GM20431 (cell line): ENCODE data around the gene NPHP4.

Experiments
- in situ Hi-C: fragments of 300-500 bp; cut with MseI, MboI; formaldehyde crosslinking; loops from one replicate; pipeline ENCODE4 v1.15.0; 2020; ENCODE audit warnings: low sequenced_read_pairs; ENCODE audit not compliant: unreplicated experiment

NPHP4 gene

DNA sequence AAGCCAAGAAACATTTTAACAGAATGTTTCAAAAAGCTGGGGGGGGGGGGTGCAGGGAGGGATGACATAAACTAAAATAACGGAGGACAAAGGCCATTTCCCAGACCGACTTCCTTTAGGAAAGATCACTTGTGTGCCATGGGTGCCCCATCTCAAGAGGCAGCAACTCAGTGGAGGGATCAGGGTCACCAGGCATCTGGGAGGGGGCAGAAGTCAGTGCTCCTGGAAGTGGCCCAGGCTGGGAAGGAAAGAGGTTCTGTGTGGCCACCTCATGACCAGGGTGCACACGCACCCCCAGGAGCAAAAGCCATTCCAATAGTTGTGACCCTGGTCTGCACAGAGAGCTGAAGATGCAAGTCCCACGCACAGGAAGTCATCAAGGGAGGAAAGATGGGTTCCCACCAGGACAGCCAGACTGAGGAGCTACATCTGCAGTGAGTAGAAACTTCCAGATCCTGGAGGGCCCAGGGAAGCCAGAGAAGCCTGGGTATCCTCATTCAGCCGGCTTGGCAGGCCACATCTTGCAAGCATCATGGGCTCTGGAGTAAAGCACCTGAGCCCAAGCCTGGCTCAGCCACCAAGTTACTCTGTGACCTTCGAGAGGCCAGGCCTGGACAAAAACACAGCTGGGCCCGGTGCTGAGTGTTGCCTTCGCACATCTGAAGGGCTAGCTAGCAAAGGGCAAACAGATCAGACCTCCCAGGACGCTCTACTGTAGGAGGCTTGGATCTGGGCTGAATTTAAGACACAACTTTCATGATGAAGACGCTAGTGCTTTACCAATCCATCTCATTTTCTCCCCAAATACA is 36.0 kb downstream of the NPHP4 start:
- in situ Hi-C loops = no loop called here

DNA sequence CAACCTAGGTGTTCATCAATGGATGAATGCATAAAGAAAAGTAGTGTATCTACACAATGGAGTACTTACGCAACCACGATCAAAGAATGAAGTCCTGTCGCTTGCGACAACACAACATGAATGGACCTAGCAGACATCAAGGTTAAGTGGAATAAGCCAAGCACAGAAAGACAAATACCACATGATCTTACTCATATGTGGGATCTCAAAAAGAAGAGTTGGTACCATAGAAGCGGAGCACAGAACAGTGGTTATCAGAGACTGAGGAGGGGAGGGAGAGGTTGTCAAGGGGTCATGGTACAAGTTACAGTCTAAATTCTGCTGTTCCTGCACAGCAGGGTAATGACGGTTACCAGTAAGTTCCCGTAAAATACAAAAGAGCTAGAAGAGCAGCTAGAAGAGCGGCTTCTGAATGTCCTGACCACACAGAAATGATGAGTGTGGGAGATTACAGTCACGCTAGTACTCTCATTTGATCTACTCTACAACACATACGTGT is 36.7 kb downstream of the NPHP4 start:
- in situ Hi-C loops = no loop called here

DNA sequence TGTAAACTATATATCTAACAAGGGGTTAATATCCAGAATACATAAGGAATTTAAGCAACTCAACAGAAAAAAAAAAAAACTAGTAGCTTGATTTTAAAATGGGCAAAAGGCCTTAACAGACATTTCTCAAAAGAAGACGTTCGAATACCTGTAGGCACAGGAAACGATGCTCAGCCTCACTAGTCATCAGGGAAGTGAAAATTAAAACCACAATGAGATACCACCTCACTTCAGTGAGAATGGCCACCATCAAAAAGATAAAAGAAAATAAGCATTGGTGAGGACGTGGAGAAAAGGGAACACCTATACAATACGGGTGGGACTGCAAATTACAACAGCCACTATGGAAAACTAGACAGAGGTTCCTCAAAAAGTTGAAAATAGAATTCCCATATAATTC is 37.3 kb downstream of the NPHP4 start:
- in situ Hi-C loops = no loop called here

DNA sequence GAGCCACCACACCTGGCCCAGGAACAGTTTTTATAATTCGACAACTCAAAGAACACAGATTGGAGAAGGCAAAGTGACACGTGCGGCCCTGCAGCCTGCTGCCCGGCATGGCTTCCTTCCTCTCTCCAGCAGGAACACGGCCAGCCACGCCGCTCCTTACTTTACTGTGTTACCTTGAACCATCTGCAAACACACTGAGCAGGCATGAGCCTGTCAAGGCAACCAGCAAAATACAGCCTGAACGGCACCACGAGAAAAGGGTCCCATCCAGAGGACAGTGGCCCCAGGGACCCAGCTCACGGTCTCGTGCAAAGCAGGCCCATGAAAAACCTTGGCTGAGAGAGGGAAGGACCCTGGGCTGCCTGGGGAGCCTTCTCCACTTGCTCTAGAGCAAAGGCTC is 38.8 kb downstream of the NPHP4 start:
- in situ Hi-C loops = no loop called here

DNA sequence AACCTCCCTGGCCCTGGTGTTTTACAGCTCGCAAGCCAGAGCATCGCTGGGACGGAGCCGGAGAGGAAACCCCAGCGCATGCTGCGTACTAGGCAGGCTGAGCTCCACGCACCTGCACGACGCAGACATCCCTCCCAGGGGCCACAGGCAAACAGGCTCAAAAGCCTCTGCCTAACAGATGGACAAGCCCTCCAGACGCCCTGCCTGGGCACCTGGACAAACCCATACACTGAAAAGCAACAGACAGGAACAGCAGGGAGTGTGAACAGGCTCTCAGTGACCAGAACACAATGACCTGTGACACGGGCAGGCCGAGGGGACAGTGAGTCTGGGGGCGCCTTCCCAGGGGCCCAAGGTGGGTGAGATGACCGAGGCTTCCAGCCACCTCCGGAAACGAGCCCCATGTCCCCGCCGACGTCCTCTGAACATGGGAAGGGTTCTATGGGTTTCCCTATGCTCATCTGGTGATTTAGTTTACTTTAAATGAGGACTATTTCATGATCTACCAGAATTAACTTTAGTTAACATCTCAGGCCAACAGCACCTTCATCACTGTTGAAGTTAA is 40.3 kb downstream of the NPHP4 start:
- in situ Hi-C loops = no loop called here

DNA sequence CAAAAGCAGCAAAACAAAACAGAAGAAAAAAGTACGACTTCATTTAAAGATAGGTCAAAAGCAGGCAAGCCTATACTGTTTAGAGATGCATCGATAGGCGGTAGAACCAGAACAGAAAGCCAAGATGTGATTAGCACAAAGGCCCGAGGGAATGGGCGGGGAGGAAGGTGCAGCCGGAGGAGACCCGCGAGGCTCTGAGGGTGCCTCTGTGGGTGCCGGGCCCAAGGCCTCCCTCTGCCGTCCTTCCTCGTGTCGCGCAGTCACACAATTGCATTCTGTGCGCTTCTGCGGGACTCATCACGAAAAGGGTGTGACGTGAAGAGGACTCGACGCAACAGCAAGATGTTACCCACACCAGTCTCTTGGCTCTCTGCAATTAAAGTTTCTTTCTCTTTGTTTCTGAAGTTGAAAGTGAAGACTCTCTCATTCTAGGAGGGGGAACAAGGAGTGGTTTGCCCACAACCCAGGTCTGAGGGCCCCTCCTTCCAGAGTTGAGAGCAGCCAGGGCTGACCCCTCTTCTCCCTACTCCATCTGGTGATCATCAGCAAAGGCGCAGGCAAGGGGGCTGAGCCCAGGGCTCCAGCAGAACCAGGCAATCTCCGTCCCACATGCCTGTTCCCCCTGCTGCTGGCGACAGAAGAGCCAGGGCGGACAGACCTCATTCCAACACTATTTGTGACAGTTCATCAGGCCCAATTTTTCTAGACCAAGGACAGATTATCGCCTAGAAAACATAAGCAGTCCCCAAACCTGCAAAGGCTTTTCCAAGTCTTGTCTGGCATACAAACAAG is 41.0 kb downstream of the NPHP4 start:
- in situ Hi-C loops = no loop called here

DNA sequence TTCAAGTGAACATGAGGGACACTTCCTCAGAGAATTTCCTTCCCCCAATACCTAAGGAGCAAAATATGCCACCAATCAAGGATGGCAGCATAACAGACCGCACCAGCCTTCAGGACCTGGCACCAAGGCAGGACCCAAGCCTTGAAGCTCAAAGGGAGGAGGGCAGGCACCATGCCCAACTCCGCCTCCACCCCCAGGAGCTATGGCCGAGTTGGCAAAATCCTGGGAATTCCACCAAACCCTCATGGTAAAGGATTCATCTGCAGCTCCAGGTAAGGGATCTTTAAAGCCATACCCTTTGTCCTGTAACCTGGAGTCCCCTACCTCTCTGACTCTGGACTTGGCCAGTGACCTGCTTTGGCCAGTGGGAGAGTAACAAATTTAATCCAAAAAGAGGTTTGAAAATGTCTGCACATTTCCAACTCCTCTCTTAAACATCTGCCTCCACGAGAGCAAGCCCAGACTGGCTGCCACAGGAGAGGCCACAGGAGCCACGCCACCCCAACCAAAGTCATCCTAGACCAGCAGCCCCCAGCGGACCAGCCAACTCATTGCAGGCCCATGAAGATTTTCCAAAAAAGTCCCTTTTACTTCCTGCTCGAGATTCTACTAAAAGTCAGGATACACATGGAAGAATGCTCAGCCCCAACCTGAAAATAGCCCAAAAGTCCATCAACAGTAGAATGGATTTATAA is 41.9 kb downstream of the NPHP4 start:
- in situ Hi-C loops = no loop called here

DNA sequence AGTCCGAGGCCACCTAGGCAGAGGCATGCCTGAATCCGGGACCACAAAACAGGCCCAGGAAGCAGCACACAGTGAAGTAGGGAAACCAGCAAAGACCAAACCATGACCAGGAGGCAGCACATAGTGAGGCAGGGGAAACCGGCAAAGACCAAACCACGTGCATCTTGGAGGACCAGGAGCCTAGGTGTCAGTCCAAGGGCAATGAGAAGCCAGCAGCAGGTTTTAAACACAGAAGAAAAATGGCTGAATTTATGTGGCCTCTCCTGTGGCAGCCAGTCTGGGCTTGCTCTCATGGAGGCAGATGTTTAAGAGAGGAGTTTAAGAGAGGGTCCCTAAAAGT is 42.5 kb downstream of the NPHP4 start:
- in situ Hi-C loops = no loop called here

DNA sequence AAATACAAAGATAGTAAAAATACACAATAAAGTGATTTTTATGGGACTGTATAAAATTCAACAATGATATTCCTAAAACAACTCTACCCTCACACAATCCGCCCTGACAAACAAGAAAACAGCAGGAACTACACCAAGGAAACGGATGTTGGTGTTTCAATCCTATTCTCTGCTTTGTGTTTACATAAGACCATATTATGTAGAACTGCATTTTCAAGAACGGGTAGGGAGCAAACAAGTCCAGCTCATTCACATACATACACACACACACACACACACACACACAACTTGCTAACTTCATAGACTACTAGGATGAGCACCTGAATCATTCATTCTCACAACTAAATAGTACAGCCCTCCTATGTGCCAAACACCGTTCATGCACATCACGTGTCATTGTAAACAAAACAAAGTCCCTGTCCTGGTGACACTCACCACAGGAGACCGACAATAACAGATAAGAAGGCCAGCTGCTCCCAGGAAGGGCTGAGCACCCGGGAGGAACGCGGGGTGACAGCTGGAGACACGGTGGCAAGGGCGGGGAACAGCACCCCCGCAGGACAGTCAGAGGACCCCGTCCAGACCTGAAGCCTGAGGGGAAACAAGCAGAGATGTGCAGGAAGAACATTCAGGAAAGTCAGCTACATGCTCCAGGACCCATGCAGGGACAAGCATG is 43.0 kb downstream of the NPHP4 start:
- in situ Hi-C loops = no loop called here

DNA sequence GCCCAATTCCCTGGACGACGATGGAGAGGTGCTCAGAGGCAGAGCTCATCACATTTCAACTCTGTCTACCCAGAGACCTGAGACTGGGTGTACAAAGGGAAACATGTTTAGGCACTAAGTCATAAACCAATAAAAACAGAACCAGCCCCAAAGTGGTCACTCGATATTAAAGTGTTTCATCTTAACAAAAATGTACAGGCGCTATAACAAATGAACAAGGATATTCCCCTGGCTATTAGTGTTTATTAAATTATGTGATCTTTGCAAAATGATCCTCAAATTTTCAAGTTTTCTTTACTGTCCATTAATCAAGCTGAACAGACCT is 43.6 kb downstream of the NPHP4 start:
- in situ Hi-C loops = no loop called here

DNA sequence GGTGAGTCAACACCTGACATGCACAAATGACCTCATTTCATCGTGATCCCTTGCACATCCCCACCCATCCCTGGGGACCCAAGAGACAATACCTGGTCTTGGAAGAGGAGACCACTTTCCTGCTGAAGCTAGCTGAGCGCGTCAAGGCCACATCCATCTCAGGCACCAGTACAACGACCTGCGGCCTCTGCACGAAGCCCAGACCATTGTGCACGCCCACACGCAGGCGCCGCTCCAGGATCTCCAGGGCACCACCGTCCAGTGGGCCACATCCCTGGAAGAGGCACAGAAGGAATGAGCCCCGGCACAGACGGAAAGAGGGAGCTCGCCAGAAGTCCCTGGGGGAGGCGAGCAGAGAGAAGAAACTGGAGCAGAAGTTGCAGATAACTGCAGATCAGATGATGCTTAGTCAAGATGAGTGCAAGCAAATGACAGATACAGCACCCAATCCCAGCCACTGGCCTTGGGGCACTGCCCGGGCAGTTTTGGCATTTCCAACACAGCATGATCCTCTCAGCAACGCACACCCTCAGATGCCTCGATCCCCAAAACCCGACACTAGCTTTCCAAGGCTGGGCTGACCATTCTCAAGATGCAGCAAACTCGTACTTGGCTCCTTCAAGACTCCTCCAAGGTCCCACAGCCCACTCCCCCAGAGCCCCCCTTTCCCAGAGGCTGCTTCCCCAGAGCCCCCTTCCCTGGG is 44.1 kb downstream of the NPHP4 start:
- in situ Hi-C loops = no loop called here

DNA sequence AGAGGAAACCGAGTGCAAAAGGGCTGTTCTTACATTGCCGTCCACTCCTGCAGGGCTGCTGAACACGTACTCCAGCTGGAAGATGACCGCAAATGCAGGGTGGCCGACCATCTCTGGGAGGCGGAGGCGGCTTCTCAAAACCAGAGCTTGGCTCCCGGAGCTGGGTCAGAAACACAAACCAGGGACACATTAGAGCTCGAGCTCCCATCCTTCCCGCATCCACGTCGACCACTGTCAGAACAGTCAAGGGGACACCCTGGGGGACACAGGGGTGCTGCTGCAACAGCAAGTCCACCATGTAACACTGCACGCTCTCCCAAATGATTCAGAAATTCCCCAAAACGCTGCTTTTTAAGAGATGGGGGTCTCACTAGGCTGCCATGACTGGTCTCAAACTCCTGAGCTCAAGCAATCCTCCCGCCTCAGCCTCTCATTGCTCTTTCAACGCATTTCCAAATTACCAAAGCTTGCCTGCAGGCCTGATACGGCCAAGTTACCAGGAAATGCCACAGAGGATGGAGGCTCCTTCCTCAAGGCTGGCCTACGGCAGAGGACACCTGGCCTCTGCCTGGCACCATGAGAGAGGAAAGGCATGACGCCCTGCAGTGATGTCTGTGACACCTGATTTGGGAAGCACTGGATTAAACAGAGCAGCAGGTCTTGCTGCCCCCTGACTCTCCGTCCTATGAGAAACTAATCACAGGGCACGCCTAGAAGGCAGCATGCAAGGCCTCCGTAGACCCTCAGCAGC is 45.0 kb downstream of the NPHP4 start:
- in situ Hi-C loops = no loop called here

DNA sequence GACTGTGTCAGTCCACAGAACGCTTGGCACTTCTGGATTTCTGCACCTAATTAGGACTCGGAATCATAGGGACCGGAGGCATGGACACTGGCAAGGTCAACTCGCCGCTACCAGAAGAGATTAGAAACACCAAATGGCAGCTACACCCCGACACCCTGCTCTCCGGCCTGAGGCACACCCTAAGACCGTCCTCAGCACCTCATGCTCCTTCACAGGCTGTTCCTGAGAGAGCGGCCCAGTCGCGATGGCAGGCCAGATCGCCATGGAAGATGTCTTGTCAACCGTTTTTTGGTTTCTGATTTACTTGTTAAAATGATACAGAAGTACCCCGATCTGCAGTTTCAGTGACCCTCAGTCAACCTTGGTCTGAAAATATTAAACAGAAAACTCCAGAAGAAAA is 46.8 kb downstream of the NPHP4 start:
- in situ Hi-C loops = no loop called here

DNA sequence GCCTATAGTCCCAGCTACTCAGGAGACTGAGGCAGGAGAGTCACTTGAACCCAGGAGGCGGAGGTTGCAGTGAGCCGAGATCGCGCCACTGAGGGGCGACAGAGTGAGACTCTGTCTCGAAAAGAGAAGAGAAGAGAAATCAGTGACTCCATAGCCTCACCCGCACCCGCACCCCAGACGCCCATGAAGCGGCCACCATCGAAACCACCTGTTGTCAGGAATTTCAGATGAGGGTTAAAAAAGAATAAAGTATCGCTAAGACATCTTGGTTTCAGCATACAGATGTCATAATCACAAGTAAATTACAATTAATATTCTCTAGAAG is 47.4 kb downstream of the NPHP4 start:
- in situ Hi-C loops = no loop called here

DNA sequence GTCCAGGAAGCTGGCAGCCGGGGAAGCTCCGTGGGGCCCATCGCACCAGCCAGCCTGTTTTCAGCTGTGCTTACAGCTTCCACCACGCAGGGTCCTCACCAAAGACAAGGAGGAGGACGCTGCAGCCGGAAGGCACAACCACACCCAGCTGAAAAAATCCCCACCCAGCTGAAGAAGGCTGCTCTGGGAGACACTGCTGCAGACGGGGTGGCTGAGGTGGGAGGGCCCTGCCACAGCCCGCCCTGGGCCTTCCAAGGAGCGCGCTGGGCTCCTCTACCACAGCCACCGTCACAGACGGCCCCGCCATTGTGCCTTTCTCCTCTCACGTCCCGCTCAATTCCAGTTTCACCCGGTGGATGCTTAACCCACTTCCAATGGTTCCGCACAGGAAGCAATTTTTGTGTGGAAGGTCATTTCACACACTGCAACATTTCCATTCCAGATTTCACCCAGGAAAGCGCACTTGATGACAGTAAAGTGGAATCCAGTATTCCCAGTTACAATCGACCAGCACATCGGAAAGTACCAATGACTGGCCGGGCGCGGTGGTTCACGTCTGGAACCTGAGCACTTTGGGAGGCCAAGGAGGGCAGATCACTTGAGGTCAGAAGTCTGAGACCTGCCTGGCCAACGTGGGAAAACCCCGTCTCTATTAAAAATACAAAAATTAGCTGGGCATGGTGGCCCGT is 47.9 kb downstream of the NPHP4 start:
- in situ Hi-C loops = no loop called here

DNA sequence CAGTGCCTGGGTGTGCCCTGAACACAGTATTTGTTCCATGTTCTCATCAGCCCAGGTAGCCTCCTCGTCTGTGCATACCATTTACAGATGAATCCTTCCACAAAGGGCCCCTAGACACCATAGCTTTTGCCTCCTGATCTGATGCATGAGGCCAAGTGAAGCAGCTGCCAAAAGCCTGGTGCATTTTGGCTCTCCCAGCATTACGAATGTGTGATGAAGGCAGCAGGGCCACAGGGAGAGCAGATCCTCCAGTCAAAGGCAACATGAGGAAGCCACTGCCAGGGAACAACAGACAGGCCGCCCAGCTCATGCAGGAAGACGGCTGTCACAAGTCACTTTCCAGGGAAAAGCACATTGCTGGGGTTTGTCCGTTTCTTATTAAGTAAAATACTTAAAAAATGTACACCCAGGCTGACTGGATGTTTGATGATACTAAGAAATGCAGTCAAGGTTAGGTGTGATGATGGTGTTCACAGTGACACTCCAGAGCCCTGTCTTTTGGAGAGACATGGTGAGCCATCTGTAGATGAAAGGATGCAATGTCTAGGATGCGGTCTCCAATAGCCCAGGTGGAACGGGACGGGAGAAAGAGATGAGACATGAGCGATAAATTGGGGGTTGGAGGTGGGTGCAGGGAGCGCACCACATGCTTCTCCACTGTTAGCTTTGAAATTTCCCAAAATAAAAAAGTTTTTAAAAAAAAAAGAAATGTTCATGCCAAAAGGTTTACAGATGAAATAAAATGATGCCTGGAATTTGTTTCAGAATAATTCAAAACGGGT is 48.7 kb downstream of the NPHP4 start:
- in situ Hi-C loops = no loop called here

DNA sequence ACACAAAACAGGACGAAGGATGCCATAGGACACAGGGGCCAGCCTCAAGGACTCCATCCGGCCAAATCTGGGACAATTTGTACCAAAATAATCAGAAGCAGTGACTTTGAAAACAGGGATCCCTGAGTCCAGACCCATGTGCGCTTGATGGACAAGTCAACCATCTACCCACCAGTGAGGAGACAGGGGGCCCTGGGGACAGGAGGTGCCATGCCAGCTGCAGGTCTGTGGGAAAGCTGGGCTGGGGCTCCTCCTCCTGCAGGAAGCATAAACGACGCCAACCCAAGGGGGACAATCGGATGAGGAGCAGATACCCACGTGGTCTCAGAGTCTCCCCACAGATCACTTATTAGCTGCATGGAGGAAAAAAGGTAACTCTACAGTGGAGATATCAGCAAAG is 50.6 kb downstream of the NPHP4 start:
- in situ Hi-C loops = no loop called here
